Natural killer cell (primary cell): ENCODE measurements around the gene FOXI2. TPM values are rescaled to one million over a fixed set of nuclear protein-coding genes. Genes with fewer than 3 reads are reported as not detected.

ENCODE experiments used
- ATAC-seq, 3 donors: fragments of 150-1000 bp in 2 of 3; fragments of 200-7000 bp in 1 of 3; cut with Tn5 transposase; 1 replicate in 1 of 3; 2 replicates in 2 of 3; pipeline ENCODE4 v1.10.0; 2021; ENCODE audit warnings: mild to moderate bottlenecking in 2 of 3, moderate library complexity in 2 of 3
- DNase-seq, 2 donors: peaks; one replicate each; pipeline versions ENCODE4 v3.0.0 to v3.0.0-alpha.2; 2013 to 2021; ENCODE audit warnings: mixed read lengths in 1 of 2
- H3K27ac ChIP-seq: one replicate; pipeline ENCODE4 v1.5.1; 2013; ENCODE audit warnings: mild to moderate bottlenecking, low read length
- H3K27me3 ChIP-seq: one replicate; pipeline ENCODE4 v1.6.1; 2013; ENCODE audit warnings: low read length; ENCODE audit not compliant: control insufficient read depth, insufficient read depth
- H3K36me3 ChIP-seq: one replicate; pipeline ENCODE4 v1.6.1; 2013; ENCODE audit warnings: low read length; ENCODE audit not compliant: control insufficient read depth, insufficient read depth
- H3K4me1 ChIP-seq: one replicate; pipeline ENCODE4 v1.6.1; 2013; ENCODE audit warnings: low read length; ENCODE audit not compliant: control insufficient read depth, insufficient read depth
- H3K4me3 ChIP-seq: one replicate; pipeline ENCODE4 v1.5.1; 2013; ENCODE audit warnings: low read length
- H3K9me3 ChIP-seq: one replicate; pipeline ENCODE4 v1.6.1; 2013; ENCODE audit warnings: low read length; ENCODE audit not compliant: control insufficient read depth, insufficient read depth
- H3K27ac Mint-ChIP-seq, 2 donors: one replicate each; pipeline ENCODE4 v1.8.0; 2022; ENCODE audit warnings: mild to moderate bottlenecking in 2 of 2, mixed read lengths in 2 of 2, moderate library complexity in 1 of 2
- H3K27me3 Mint-ChIP-seq, 2 donors: one replicate each; pipeline ENCODE4 v1.8.0; 2022; ENCODE audit warnings: low read depth in 2 of 2, mixed read lengths in 2 of 2
- H3K36me3 Mint-ChIP-seq: one replicate; pipeline ENCODE4 v1.8.0; 2022; ENCODE audit warnings: mixed read lengths
- H3K4me1 Mint-ChIP-seq, 2 donors: one replicate each; pipeline ENCODE4 v1.8.0; 2022; ENCODE audit warnings: mixed read lengths in 2 of 2
- H3K4me3 Mint-ChIP-seq: one replicate; pipeline ENCODE4 v1.8.0; 2022; ENCODE audit warnings: mild to moderate bottlenecking, moderate library complexity, mixed read lengths
- H3K9me3 Mint-ChIP-seq, 2 donors: one replicate each; pipeline ENCODE4 v1.8.0; 2022; ENCODE audit warnings: mixed read lengths in 2 of 2
- WGBS: methylation state at CpG from one replicate; pipeline ENCODE4 v1.1.7; 2013; ENCODE audit warnings: missing lambda C conversion rate; ENCODE audit not compliant: insufficient coverage; 5-methylcytosine and 5-hydroxymethylcytosine counted together
- intact Hi-C: fragments of 100-400 bp; cut with micrococcal nuclease; formaldehyde crosslinking; loops from one replicate; pipeline ENCODE4 v1.14.2; 2022
- total RNA-seq, 4 donors: library from RNA; stranded (reverse); fragments of 120-200 nt in 1 of 4; gene quantifications; one replicate each; pipeline versions ENCODE4 v1.2.3 to v1.2.4, GENCODE V29; 2013 to 2022
- TF ChIP-seq, protein P1 (sequence below): fragments of 200-600 bp; IDR thresholded peaks from one replicate; pipeline ENCODE4 v1.8.0; 2022; ENCODE audit warnings: antibody characterized with exemption

The FOXI2 gene
- total RNA-seq, 3 donors from 2014 or later (not counting 1 experiment from before 2014, with no cell fraction given), result not detected

- WGBS, result 88% methylated on average over 2 of the region's 2 CpGs
Measured at GRCh38 chr10:127759276-127759675, 22.3 kb downstream of the FOXI2 start.

DNA sequence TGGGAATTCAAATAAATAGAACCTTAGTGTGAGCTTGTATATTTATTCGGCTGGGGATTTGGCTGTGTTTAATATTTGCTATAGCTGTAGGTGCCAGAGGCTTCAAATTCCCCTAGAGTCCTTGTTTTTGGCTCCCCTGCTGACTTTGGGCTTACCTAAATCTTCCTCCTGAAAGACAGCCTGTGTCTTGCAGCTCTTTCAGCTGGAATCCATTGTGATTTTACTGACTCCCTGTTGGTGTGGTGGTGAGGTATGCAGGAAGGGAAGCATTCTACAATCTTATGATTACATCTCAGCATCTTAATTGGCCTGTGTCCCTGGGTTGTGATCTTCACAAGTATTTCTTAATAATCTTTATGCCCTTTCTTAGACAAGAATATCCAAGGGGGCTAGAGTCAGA is 25.9 kb downstream of the FOXI2 start:
- ATAC-seq (no peak), DNase-seq (no peak)
- no peaks in the 10 kb centered on the region for H3K9me3 Mint-ChIP-seq
- H3K27ac Mint-ChIP-seq, result no peak overlapping the region
- Histone ChIP-seq H3K4me3 (no peak overlapping the region), H3K9me3 (no peaks in the 10 kb centered on the region), H3K27ac (no peak overlapping the region), H3K36me3 (no peaks in the 10 kb centered on the region), H3K27me3 (no peaks in the 10 kb centered on the region), H3K4me1 (no peaks in the 10 kb centered on the region)
- no peaks in the 10 kb centered on the region for H3K4me1 Mint-ChIP-seq
- TF ChIP-seq, protein P1, sequence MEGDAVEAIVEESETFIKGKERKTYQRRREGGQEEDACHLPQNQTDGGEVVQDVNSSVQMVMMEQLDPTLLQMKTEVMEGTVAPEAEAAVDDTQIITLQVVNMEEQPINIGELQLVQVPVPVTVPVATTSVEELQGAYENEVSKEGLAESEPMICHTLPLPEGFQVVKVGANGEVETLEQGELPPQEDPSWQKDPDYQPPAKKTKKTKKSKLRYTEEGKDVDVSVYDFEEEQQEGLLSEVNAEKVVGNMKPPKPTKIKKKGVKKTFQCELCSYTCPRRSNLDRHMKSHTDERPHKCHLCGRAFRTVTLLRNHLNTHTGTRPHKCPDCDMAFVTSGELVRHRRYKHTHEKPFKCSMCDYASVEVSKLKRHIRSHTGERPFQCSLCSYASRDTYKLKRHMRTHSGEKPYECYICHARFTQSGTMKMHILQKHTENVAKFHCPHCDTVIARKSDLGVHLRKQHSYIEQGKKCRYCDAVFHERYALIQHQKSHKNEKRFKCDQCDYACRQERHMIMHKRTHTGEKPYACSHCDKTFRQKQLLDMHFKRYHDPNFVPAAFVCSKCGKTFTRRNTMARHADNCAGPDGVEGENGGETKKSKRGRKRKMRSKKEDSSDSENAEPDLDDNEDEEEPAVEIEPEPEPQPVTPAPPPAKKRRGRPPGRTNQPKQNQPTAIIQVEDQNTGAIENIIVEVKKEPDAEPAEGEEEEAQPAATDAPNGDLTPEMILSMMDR, result no peak
- peaks cover 29 to 68% of the 10 kb centered on the region in 2 donors for H3K27me3 Mint-ChIP-seq
- H3K36me3 Mint-ChIP-seq, result no peaks in the 10 kb centered on the region
- H3K4me3 Mint-ChIP-seq, result no peak overlapping the region
- 85% methylated on average over 1 of the region's 1 CpG for WGBS
- intact Hi-C loops, result no loop called here

More at GRCh38 chr10:127759276-127759675, 22.3 kb downstream of the FOXI2 start:
- H3K4me1 ChIP-seq, result no peaks in the 10 kb centered on the region
- no peak overlapping the region for H3K4me3 Mint-ChIP-seq
- no peaks in the 10 kb centered on the region for H3K36me3 Mint-ChIP-seq
- no peak overlapping the region for H3K27ac ChIP-seq
- ATAC-seq (no peak), DNase-seq (no peak)
- intact Hi-C loops, result no loop called here
- no peaks in the 10 kb centered on the region for H3K4me1 Mint-ChIP-seq
- H3K27me3 ChIP-seq, result no peaks in the 10 kb centered on the region
- H3K4me3 ChIP-seq, result no peak overlapping the region
- H3K27ac Mint-ChIP-seq, result no peak overlapping the region
- TF ChIP-seq, protein P1, result no peak
- H3K27me3 Mint-ChIP-seq, result peaks cover 19 to 42% of the 10 kb centered on the region in 2 donors
- no peaks in the 10 kb centered on the region for H3K9me3 Mint-ChIP-seq
- no peaks in the 10 kb centered on the region for H3K9me3 ChIP-seq
- no peaks in the 10 kb centered on the region for H3K36me3 ChIP-seq

DNA sequence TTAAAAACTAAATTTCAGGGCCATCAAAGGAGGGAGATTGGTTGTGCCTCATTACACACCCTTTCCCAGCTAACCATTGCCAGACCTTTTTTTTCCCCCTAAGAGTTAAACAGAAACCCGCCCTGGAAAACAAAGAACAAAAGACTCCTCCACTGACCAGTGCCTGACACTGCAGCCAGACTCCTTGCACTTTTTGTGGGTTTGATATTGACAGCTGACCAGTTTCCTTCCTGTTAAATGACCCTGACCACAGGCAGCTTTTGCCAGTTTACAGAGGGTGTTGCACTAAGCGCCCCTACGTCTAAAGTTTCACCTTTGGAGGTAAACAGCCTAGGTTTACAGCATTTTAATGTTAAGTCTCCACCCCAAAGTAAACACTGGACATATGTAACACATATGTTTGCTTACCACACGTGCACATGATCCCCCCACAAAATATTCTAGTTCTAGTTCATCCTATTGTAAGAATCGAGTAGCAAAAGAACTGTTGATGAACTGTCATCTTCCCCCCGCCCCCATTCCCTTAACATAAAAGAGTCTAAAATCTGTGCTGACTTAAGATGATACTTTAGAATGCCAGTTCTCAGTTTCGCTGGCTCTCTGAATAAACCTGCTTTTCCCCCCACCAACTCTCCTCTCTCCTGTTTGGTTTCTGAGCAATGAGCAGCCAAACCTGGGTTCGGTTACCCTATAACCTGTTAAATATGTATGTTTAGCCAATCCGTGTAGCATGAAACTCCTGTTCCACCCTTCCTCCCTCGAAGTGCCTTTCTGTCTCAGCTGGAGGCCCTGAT is 38.0 kb downstream of the FOXI2 start:
- 47% methylated on average over 10 of the region's 10 CpGs for WGBS
- H3K9me3 Mint-ChIP-seq, result no peaks in the 10 kb centered on the region
- peaks cover 7% of the 10 kb centered on the region for H3K4me1 ChIP-seq
- H3K4me3 ChIP-seq, result no peak overlapping the region
- H3K27me3 Mint-ChIP-seq, result peaks cover 0 to 3% of the 10 kb centered on the region in 2 donors
- no peaks in the 10 kb centered on the region for H3K4me1 Mint-ChIP-seq
- intact Hi-C loops, result no loop called here
- ATAC-seq (no peak), DNase-seq (no peak)
- H3K27ac ChIP-seq, result no peak overlapping the region
- H3K4me3 Mint-ChIP-seq, result no peak overlapping the region
- no peaks in the 10 kb centered on the region for H3K27me3 ChIP-seq
- no peak overlapping the region for H3K27ac Mint-ChIP-seq
- TF ChIP-seq, protein P1, result no peak
- no peaks in the 10 kb centered on the region for H3K36me3 ChIP-seq
- H3K9me3 ChIP-seq, result no peaks in the 10 kb centered on the region
- H3K36me3 Mint-ChIP-seq, result no peaks in the 10 kb centered on the region
